Kidney (tissue), 14 donors: ENCODE data around the gene CENPK. TPM values are rescaled to one million over a fixed set of nuclear protein-coding genes. Genes with fewer than 3 reads are reported as not detected.

Source experiments
- DNase-seq, 5 donors: peaks; one replicate each; pipeline ENCODE4 v3.0.0-alpha.2; 2013 to 2020
- FAIRE-seq: peaks from 2 replicates; lab custom pipeline; 2012; peaks lifted over from hg19 to GRCh38; lab: Jason Lieb, UNC
- H3K27ac ChIP-seq, 2 donors: one replicate each; pipeline ENCODE4 v1.7.0; 2013; ENCODE audit warnings: low read depth in 2 of 2, low read length in 2 of 2, inconsistent platforms in 1 of 2
- H3K27me3 ChIP-seq: one replicate; pipeline ENCODE4 v1.7.1; 2013; ENCODE audit warnings: low read length, inconsistent platforms; ENCODE audit not compliant: control insufficient read depth, insufficient read depth
- H3K36me3 ChIP-seq, 3 donors: one replicate each; pipeline versions ENCODE4 v1.7.0 to v1.7.1; 2013; ENCODE audit warnings: low read length in 3 of 3, control low read depth in 1 of 3, inconsistent platforms in 1 of 3; ENCODE audit not compliant: insufficient read depth in 3 of 3, control insufficient read depth in 2 of 3
- H3K4me1 ChIP-seq, 3 donors: one replicate each; pipeline versions ENCODE4 v1.7.0 to v1.7.1; 2013; ENCODE audit warnings: low read length in 3 of 3, inconsistent platforms in 1 of 3, low read depth in 1 of 3; ENCODE audit not compliant: control insufficient read depth in 2 of 3, insufficient read depth in 2 of 3
- H3K4me3 ChIP-seq, 3 donors: one replicate each; pipeline versions ENCODE4 v1.7.0 to v1.8.1; 2013; ENCODE audit warnings: low read length in 3 of 3, control low read depth in 1 of 3, inconsistent platforms in 1 of 3
- H3K9ac ChIP-seq, 3 donors: one replicate each; pipeline versions ENCODE4 v1.7.0 to v1.7.1; 2013; ENCODE audit warnings: low read length in 3 of 3, control low read depth in 1 of 3, inconsistent platforms in 1 of 3
- H3K9me3 ChIP-seq, 3 donors: one replicate each; pipeline versions ENCODE4 v1.7.0 to v1.7.1; 2013; ENCODE audit warnings: low read length in 3 of 3, control low read depth in 1 of 3, inconsistent platforms in 1 of 3; ENCODE audit not compliant: control insufficient read depth in 2 of 3, insufficient read depth in 1 of 3
- intact Hi-C: fragments of 100-400 bp; cut with DNase I; formaldehyde crosslinking; loops from one replicate; pipeline ENCODE4 v1.11.1; 2022
- polyA plus RNA-seq: library from polyadenylated mRNA; stranded (reverse); fragments of 350-450 nt; fragmentation: Illumina TruSeq; extraction: RNeasy Lipid Tissue Mini Kit (QIAGEN cat#74804); gene quantifications from one replicate; pipeline ENCODE4 v1.2.3, GENCODE V29; 2014; ENCODE audit warnings: low read depth, low replicate concordance; ENCODE audit not compliant: insufficient read depth
- total RNA-seq: library from RNA; stranded (reverse); fragmentation: NEBNext Ultra II Directional; extraction: Animal tissue kit (Norgen Biotek cat#: 25700); gene quantifications from one replicate; pipeline ENCODE4 v1.2.1, GENCODE V29; 2021
- TF ChIP-seq, protein P1 (sequence below): IDR thresholded peaks from 3 replicates; pipeline ENCODE4 v1.5.1; 2012; ENCODE audit warnings: mild to moderate bottlenecking, moderate library complexity, borderline replicate concordance; ENCODE audit not compliant: insufficient read depth; ENCODE audit errors: extremely low read depth
- donor health status: control.
- donor health status: control.
- donor health status: control.
- donor health status: control.
- donor health status: control.
- donor health status: DM: yes; HTN: yes; CAD: no.
- donor health status: Normal renal cell carcinoma (clear cell type).

The CENPK gene
- total and polyA plus RNA-seq, 2 donors from 2014 or later: 3.5 TPM; not detected in 1

DNA sequence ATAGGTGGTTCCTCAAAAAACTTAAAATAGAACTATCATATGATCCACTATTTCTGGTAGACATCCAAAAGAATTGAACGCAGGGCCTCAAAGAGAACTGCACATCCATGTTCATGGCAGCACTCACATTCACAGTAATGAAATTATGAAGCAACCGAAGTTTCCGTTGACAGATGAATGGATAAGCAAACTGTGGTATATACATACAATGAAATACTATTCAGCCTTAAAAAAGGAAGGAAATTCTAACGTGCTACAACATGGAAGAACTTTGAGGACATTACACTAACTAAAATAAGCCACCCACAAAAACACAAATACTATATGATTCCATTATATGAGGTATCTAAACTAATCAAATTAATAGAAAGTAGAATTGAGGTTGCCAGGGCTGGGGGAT is 18.5 kb downstream of the CENPK start:
- FAIRE-seq: no peak
- TF ChIP-seq, protein P1, sequence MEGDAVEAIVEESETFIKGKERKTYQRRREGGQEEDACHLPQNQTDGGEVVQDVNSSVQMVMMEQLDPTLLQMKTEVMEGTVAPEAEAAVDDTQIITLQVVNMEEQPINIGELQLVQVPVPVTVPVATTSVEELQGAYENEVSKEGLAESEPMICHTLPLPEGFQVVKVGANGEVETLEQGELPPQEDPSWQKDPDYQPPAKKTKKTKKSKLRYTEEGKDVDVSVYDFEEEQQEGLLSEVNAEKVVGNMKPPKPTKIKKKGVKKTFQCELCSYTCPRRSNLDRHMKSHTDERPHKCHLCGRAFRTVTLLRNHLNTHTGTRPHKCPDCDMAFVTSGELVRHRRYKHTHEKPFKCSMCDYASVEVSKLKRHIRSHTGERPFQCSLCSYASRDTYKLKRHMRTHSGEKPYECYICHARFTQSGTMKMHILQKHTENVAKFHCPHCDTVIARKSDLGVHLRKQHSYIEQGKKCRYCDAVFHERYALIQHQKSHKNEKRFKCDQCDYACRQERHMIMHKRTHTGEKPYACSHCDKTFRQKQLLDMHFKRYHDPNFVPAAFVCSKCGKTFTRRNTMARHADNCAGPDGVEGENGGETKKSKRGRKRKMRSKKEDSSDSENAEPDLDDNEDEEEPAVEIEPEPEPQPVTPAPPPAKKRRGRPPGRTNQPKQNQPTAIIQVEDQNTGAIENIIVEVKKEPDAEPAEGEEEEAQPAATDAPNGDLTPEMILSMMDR: no peak
- H3K36me3 ChIP-seq: no peaks in the 10 kb centered on the region

DNA sequence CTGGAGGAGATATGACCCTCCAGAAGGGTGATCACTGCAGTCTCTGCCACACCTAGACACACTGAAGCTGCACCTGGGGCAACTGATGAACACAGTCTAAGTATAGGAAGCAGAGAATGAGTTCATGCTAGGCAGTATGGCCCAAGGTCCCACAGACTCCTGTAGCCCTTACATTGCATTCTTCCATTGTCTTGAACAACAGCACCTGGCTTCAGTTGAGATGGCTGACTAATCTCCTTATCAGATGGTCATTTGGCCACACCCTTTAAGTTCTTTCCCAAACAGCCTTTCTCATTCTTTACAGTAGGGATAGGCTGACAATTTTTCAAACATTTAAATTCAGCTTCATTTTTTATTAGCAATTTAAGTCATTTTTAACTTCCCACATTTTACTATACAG is 23.1 kb downstream of the CENPK start:
- H3K27me3 ChIP-seq: no peaks in the 10 kb centered on the region
- no peak overlapping the region for H3K27ac ChIP-seq
- H3K4me1 ChIP-seq: no peaks in the 10 kb centered on the region
- no peak overlapping the region for H3K9ac ChIP-seq
- H3K9me3 ChIP-seq: no peaks in the 10 kb centered on the region
- H3K4me3 ChIP-seq: no peak overlapping the region
- intact Hi-C loops: no loop called here
- TF ChIP-seq, protein P1: no peak
- FAIRE-seq (no peak), DNase-seq (no peak)
- no peaks in the 10 kb centered on the region for H3K36me3 ChIP-seq

More for the DNA sequence above, 18.5 kb downstream of the CENPK start:
- DNase-seq: no peak
- Histone ChIP-seq H3K27ac (no peak overlapping the region), H3K9ac (no peak overlapping the region), H3K4me3 (no peak overlapping the region), H3K27me3 (no peaks in the 10 kb centered on the region), H3K9me3 (no peaks in the 10 kb centered on the region), H3K4me1 (no peaks in the 10 kb centered on the region)
- intact Hi-C loops: no loop called here

- Histone ChIP-seq H3K4me1 (no peaks in the 10 kb centered on the region), H3K9ac (no peak overlapping the region), H3K27me3 (no peaks in the 10 kb centered on the region), H3K9me3 (no peaks in the 10 kb centered on the region), H3K27ac (no peak overlapping the region), H3K36me3 (no peaks in the 10 kb centered on the region), H3K4me3 (no peak overlapping the region)
- no peak for FAIRE-seq
- TF ChIP-seq, protein P1: no peak
- intact Hi-C loops: no loop called here
- DNase-seq: no peak
Measured at GRCh38 chr5:65535529-65535987, 27.4 kb downstream of the CENPK start.

DNA sequence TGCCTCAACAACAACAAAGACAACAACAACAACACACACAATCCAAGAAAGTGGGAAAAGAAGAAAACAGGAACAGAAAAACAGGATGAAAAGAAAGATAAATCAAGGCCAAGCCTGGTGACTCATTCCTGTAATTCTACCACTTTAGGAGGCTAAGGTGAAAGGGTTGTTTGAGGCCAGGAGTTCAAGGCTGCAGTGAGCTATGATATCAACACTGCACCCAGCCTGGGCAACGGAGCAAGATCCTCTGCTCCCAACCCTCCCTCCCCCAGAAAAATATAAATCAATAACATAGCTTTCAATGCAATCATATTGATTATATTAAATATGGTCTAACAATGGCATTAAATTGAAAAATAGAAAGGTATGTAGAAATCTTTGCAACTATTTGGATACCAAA is 32.1 kb downstream of the CENPK start:
- Histone ChIP-seq H3K36me3 (no peaks in the 10 kb centered on the region), H3K27me3 (no peaks in the 10 kb centered on the region), H3K27ac (no peak overlapping the region), H3K4me3 (no peak overlapping the region), H3K9me3 (no peaks in the 10 kb centered on the region), H3K9ac (no peak overlapping the region), H3K4me1 (no peaks in the 10 kb centered on the region)
- intact Hi-C loops: no loop called here
- FAIRE-seq (no peak), DNase-seq (no peak)
- TF ChIP-seq, protein P1: no peak
